ENCODE results near the gene ARHGEF28.

ARHGEF28 gene

GRCh38 chr5:73815631-73816030, 189.6 kb downstream of the ARHGEF28 start:
- no peak for DNase-seq (ENCODE audit: low read depth in 2 of 2)

GRCh38 chr5:73816656-73817420, 190.8 kb downstream of the ARHGEF28 start:
- no peak for DNase-seq (ENCODE audit: low read depth in 2 of 2)

GRCh38 chr5:73818357-73818756, 192.4 kb downstream of the ARHGEF28 start:
- DNase-seq (ENCODE audit: low read depth in 2 of 2), result no peak

- DNase-seq (ENCODE audit: low read depth in 2 of 2), result no peak
Measured at GRCh38 chr5:73820326-73820725, 194.3 kb downstream of the ARHGEF28 start.

GRCh38 chr5:73821003-73821402, 195.0 kb downstream of the ARHGEF28 start:
- no peak for DNase-seq (ENCODE audit: low read depth in 2 of 2)

GRCh38 chr5:73822278-73822988, 196.4 kb downstream of the ARHGEF28 start:
- no peak for DNase-seq (ENCODE audit: low read depth in 2 of 2)

GRCh38 chr5:73822989-73823339, 197.0 kb downstream of the ARHGEF28 start:
- no peak for DNase-seq (ENCODE audit: low read depth in 2 of 2)

GRCh38 chr5:73823508-73823925, 197.5 kb downstream of the ARHGEF28 start:
- DNase-seq (ENCODE audit: low read depth in 2 of 2), result no peak

GRCh38 chr5:73825199-73825598, 199.2 kb downstream of the ARHGEF28 start:
- no peak for DNase-seq (ENCODE audit: low read depth in 2 of 2)

- DNase-seq (ENCODE audit: low read depth in 2 of 2), result no peak
Measured at GRCh38 chr5:73825736-73826135, 199.7 kb downstream of the ARHGEF28 start.

GRCh38 chr5:73826301-73827105, 200.5 kb downstream of the ARHGEF28 start:
- DNase-seq (ENCODE audit: low read depth in 2 of 2), result no peak

GRCh38 chr5:73827106-73827450, 201.1 kb downstream of the ARHGEF28 start:
- no peak for DNase-seq (ENCODE audit: low read depth in 2 of 2)

- no peak for DNase-seq (ENCODE audit: low read depth in 2 of 2)
Measured at GRCh38 chr5:73828465-73828864, 202.5 kb downstream of the ARHGEF28 start.

- DNase-seq (ENCODE audit: low read depth in 2 of 2), result no peak
Measured at GRCh38 chr5:73830646-73831045, 204.7 kb downstream of the ARHGEF28 start.

- no peak for DNase-seq (ENCODE audit: low read depth in 2 of 2)
Measured at GRCh38 chr5:73831066-73831465, 205.1 kb downstream of the ARHGEF28 start.

- no peak for DNase-seq (ENCODE audit: low read depth in 2 of 2)
Measured at GRCh38 chr5:73834693-73835092, 208.7 kb downstream of the ARHGEF28 start.

- DNase-seq (ENCODE audit: low read depth in 2 of 2), result no peak
Measured at GRCh38 chr5:73835726-73836125, 209.7 kb downstream of the ARHGEF28 start.

GRCh38 chr5:73836607-73837006, 210.6 kb downstream of the ARHGEF28 start:
- DNase-seq (ENCODE audit: low read depth in 2 of 2), result no peak

- no peak for DNase-seq (ENCODE audit: low read depth in 2 of 2)
Measured at GRCh38 chr5:73838901-73839300, 212.9 kb downstream of the ARHGEF28 start.

GRCh38 chr5:73841641-73842040, 215.6 kb downstream of the ARHGEF28 start:
- DNase-seq (ENCODE audit: low read depth in 2 of 2), result no peak

GRCh38 chr5:73844165-73844564, 218.2 kb downstream of the ARHGEF28 start:
- DNase-seq (ENCODE audit: low read depth in 2 of 2), result no peak

- no peak for DNase-seq (ENCODE audit: low read depth in 2 of 2)
Measured at GRCh38 chr5:73851471-73852181, 225.6 kb downstream of the ARHGEF28 start.
